Vagina (tissue), 2 donors: Measurements from ENCODE around the gene URM1. TPM values are rescaled to one million over a fixed set of nuclear protein-coding genes. Genes with fewer than 3 reads are reported as not detected.

Source experiments
- DNase-seq, 2 donors: peaks; one replicate each; pipeline ENCODE4 v3.0.0-alpha.2; 2017; ENCODE audit errors: extremely low spot score in 2 of 2
- H3K27ac ChIP-seq: fragments of 200-600 bp; sonication (generic); one replicate; pipeline ENCODE4 v1.5.1; 2019
- H3K27me3 ChIP-seq: fragments of 200-600 bp; sonication (generic); one replicate; pipeline ENCODE4 v1.5.1; 2019
- H3K36me3 ChIP-seq, 2 donors: fragments of 200-600 bp; sonication (generic); one replicate each; pipeline ENCODE4 v1.5.1; 2017 to 2019
- H3K4me1 ChIP-seq: fragments of 200-600 bp; sonication (generic); one replicate; pipeline ENCODE4 v1.5.1; 2019
- H3K4me3 ChIP-seq, 2 donors: fragments of 200-600 bp; sonication (generic); 1 replicate in 1 of 2; 2 replicates in 1 of 2; pipeline ENCODE4 v1.5.1; 2016 to 2019
- H3K9me3 ChIP-seq: fragments of 200-600 bp; sonication (generic); one replicate; pipeline ENCODE4 v1.5.1; 2019
- CTCF ChIP-seq, 3 experiments: fragments of 450-650 bp in 2 of 3; fragments of 200-600 bp in 1 of 3; sonication (generic) in 1 of 3; IDR thresholded peaks; one replicate each; pipeline ENCODE4 v1.5.1; 2017 to 2019; ENCODE audit warnings: antibody characterized with exemption in 3 of 3, mild to moderate bottlenecking in 2 of 3, moderate library complexity in 2 of 3
- POLR2A ChIP-seq, 2 donors: fragments of 450-650 bp; IDR thresholded peaks; one replicate each; pipeline ENCODE4 v1.6.1; 2017; ENCODE audit warnings: antibody characterized with exemption in 2 of 2, mild to moderate bottlenecking in 2 of 2, moderate library complexity in 2 of 2
- POLR2AphosphoS5 ChIP-seq, 2 donors: sonication (generic); formaldehyde crosslinking; IDR thresholded peaks; one replicate each; pipeline ENCODE4 v1.9.0; 2017; ENCODE audit warnings: antibody characterized with exemption in 2 of 2, mild to moderate bottlenecking in 2 of 2, low read depth in 1 of 2; ENCODE audit not compliant: insufficient read depth in 1 of 2
- intact Hi-C: fragments of 100-400 bp; cut with DNase I; formaldehyde crosslinking; loops from one replicate; pipeline ENCODE4 v1.15.1; 2023
- total RNA-seq: library from RNA; depleted of rRNA; stranded (reverse); fragments of >200 nt; gene quantifications from one replicate; pipeline ENCODE4 v1.2.3, GENCODE V29; 2016

Gene URM1
- total RNA-seq, 1 donor from 2014 or later: 15.2 TPM

GRCh38 chr9:128341435-128341849 is 29.7 kb upstream of the URM1 start:
- no peak for DNase-seq
- Histone ChIP-seq H3K27ac (peak overlapping the region; percentile 79), H3K4me3 (peak overlapping the region; percentile 84 to 88), H3K4me1 (peaks cover 14% of the 10 kb centered on the region), H3K27me3 (no peaks in the 10 kb centered on the region), H3K36me3 (peaks cover 0 to 33% of the 10 kb centered on the region in 2 donors), H3K9me3 (no peaks in the 10 kb centered on the region)
- no peak for TF ChIP-seq POLR2A (IDR thresholded peaks at IDR 0.05)
- TF ChIP-seq CTCF (IDR thresholded peaks at IDR 0.05): peak in 1 of 3 experiments; percentile 31
- intact Hi-C loops: no loop called here

GRCh38 chr9:128342971-128343680 is 28.0 kb upstream of the URM1 start:
- Histone ChIP-seq H3K27ac (no peak overlapping the region), H3K4me3 (no peak overlapping the region), H3K27me3 (no peaks in the 10 kb centered on the region), H3K36me3 (peaks cover 0 to 49% of the 10 kb centered on the region in 2 donors), H3K9me3 (no peaks in the 10 kb centered on the region), H3K4me1 (peaks cover 14% of the 10 kb centered on the region)
- intact Hi-C loops: no loop called here
- no peak for DNase-seq
- TF ChIP-seq POLR2A (IDR thresholded peaks at IDR 0.05) (no peak), POLR2AphosphoS5 (IDR thresholded peaks at IDR 0.05; ENCODE audit: insufficient read depth in 1 of 2, low read depth in 1 of 2) (no peak), CTCF (IDR thresholded peaks at IDR 0.05) (no peak)

GRCh38 chr9:128343855-128344254 is 27.3 kb upstream of the URM1 start:
- no peak overlapping the region for H3K4me3 ChIP-seq
- DNase-seq: no peak
- TF ChIP-seq CTCF (IDR thresholded peaks at IDR 0.05) (no peak), POLR2A (IDR thresholded peaks at IDR 0.05) (no peak), POLR2AphosphoS5 (IDR thresholded peaks at IDR 0.05; ENCODE audit: insufficient read depth in 1 of 2, low read depth in 1 of 2) (no peak)
- intact Hi-C loops: no loop called here
- H3K4me1 ChIP-seq: peaks cover 14% of the 10 kb centered on the region
- H3K36me3 ChIP-seq: peaks cover 0 to 56% of the 10 kb centered on the region in 2 donors
- H3K9me3 ChIP-seq: no peaks in the 10 kb centered on the region
- H3K27ac ChIP-seq: no peak overlapping the region
- no peaks in the 10 kb centered on the region for H3K27me3 ChIP-seq

GRCh38 chr9:128344931-128345605 is 26.1 kb upstream of the URM1 start:
- no peaks in the 10 kb centered on the region for H3K27me3 ChIP-seq
- H3K27ac ChIP-seq: no peak overlapping the region
- no peak for DNase-seq
- peaks cover 0 to 68% of the 10 kb centered on the region in 2 donors for H3K36me3 ChIP-seq
- peaks cover 14% of the 10 kb centered on the region for H3K4me1 ChIP-seq
- H3K4me3 ChIP-seq: no peak overlapping the region
- no peaks in the 10 kb centered on the region for H3K9me3 ChIP-seq
- TF ChIP-seq POLR2AphosphoS5 (IDR thresholded peaks at IDR 0.05; ENCODE audit: insufficient read depth in 1 of 2, low read depth in 1 of 2) (no peak), CTCF (IDR thresholded peaks at IDR 0.05) (no peak), POLR2A (IDR thresholded peaks at IDR 0.05) (no peak)
- intact Hi-C loops: no loop called here

GRCh38 chr9:128349125-128349524 is 22.0 kb upstream of the URM1 start:
- peaks cover 0 to 79% of the 10 kb centered on the region in 2 donors for H3K36me3 ChIP-seq
- TF ChIP-seq POLR2AphosphoS5 (IDR thresholded peaks at IDR 0.05; ENCODE audit: insufficient read depth in 1 of 2, low read depth in 1 of 2) (no peak), POLR2A (IDR thresholded peaks at IDR 0.05) (no peak), CTCF (IDR thresholded peaks at IDR 0.05) (no peak)
- intact Hi-C loops: no loop called here

More at GRCh38 chr9:128349125-128349524, 22.0 kb upstream of the URM1 start:
- no peak for DNase-seq
- no peaks in the 10 kb centered on the region for H3K27me3 ChIP-seq
- no peak overlapping the region for H3K4me3 ChIP-seq
- no peaks in the 10 kb centered on the region for H3K9me3 ChIP-seq
- no peaks in the 10 kb centered on the region for H3K4me1 ChIP-seq
- no peak overlapping the region for H3K27ac ChIP-seq
